ENCODE measurements around the gene FNBP1L. TPM values are rescaled to one million over a fixed set of nuclear protein-coding genes. Genes with fewer than 3 reads are reported as not detected.
A peak's percentile ranks its signal among the peaks of the same experiment; 100 is the strongest.
"Not testable (repeated sequence)": the region's sequence is repeated elsewhere in the genome, so short reads cannot be mapped to it uniquely, and the experiment has no call there.

The FNBP1L gene
- total RNA-seq, 1 experiment from 2014 or later = 33.4 TPM

DNA sequence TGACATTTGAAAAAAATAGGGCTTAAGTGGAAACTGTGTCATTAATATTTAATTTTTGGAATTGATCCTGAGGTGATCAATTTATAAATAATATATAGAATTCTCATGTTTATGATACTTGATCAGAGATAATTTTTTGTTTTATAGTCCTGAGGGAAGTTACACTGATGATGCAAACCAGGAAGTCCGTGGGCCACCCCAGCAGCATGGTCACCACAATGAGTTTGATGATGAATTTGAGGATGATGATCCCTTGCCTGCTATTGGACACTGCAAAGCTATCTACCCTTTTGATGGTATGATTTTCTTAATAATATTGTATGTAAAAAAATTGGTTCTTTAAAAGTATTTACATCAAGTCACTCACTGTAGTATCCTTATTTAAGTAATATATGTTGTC, 101.2 kb downstream of the FNBP1L start:
- H3K4me1 Mint-ChIP-seq (ENCODE audit: low read depth, unreplicated experiment) = peaks cover 22% of the 10 kb centered on the region
- intact Hi-C loops (cut with micrococcal nuclease; ENCODE audit: unreplicated experiment) = no loop called here
- BruUV-seq (replicated peaks) = no TSS peak
- H3K4me3 ChIP-seq (ENCODE audit: low read depth, low read length) = no peak overlapping the region
- no peak overlapping the region for H3K27ac Mint-ChIP-seq (ENCODE audit: unreplicated experiment)
- H3K36me3 ChIP-seq (ENCODE audit: control insufficient read depth, insufficient read depth, low read length) = no peaks in the 10 kb centered on the region
- POLR2A ChIA-PET = no interaction called here
- CTCF ChIA-PET = no interaction called here
- no peaks in the 10 kb centered on the region for H3K27me3 Mint-ChIP-seq (ENCODE audit: insufficient read depth, unreplicated experiment)
- H3K4me1 ChIP-seq = peaks cover 6% of the 10 kb centered on the region; the same call in 1 of the 2 replicates
- no peaks in the 10 kb centered on the region for H3K27me3 ChIP-seq (replicated peaks; ENCODE audit: control insufficient read depth, insufficient read depth, low read length)
- TF ChIP-seq, protein P1, sequence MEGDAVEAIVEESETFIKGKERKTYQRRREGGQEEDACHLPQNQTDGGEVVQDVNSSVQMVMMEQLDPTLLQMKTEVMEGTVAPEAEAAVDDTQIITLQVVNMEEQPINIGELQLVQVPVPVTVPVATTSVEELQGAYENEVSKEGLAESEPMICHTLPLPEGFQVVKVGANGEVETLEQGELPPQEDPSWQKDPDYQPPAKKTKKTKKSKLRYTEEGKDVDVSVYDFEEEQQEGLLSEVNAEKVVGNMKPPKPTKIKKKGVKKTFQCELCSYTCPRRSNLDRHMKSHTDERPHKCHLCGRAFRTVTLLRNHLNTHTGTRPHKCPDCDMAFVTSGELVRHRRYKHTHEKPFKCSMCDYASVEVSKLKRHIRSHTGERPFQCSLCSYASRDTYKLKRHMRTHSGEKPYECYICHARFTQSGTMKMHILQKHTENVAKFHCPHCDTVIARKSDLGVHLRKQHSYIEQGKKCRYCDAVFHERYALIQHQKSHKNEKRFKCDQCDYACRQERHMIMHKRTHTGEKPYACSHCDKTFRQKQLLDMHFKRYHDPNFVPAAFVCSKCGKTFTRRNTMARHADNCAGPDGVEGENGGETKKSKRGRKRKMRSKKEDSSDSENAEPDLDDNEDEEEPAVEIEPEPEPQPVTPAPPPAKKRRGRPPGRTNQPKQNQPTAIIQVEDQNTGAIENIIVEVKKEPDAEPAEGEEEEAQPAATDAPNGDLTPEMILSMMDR (IDR thresholded peaks at IDR 0.05; ENCODE audit: insufficient read depth in 1 of 2, low read depth in 1 of 2, low read length in 1 of 2, severe bottlenecking in 1 of 2, unreplicated experiment in 1 of 2) = no peak
- no peaks in the 10 kb centered on the region for H3K9me3 ChIP-seq
- H3K9me3 Mint-ChIP-seq (ENCODE audit: unreplicated experiment) = no peaks in the 10 kb centered on the region
- H3K36me3 Mint-ChIP-seq (ENCODE audit: insufficient read depth, unreplicated experiment) = peaks cover 43% of the 10 kb centered on the region
- DNase-seq = no peak
- H3K4me3 Mint-ChIP-seq (ENCODE audit: unreplicated experiment) = no peak overlapping the region

- Mint-ChIP-seq H3K36me3 (ENCODE audit: insufficient read depth, unreplicated experiment) (peaks cover 45% of the 10 kb centered on the region), H3K4me1 (ENCODE audit: low read depth, unreplicated experiment) (peaks cover 25% of the 10 kb centered on the region), H3K27me3 (ENCODE audit: insufficient read depth, unreplicated experiment) (no peaks in the 10 kb centered on the region), H3K4me3 (ENCODE audit: unreplicated experiment) (no peak overlapping the region), H3K9me3 (ENCODE audit: unreplicated experiment) (no peaks in the 10 kb centered on the region), H3K27ac (ENCODE audit: unreplicated experiment) (no peak overlapping the region)
- TF ChIP-seq, protein P1 (IDR thresholded peaks at IDR 0.05; ENCODE audit: insufficient read depth in 1 of 2, low read depth in 1 of 2, low read length in 1 of 2, severe bottlenecking in 1 of 2, unreplicated experiment in 1 of 2) = no peak
- H3K36me3 ChIP-seq (ENCODE audit: control insufficient read depth, insufficient read depth, low read length) = no peaks in the 10 kb centered on the region
- no peak for DNase-seq
- H3K4me1 ChIP-seq = peaks cover 13% of the 10 kb centered on the region
- BruUV-seq (replicated peaks) = no TSS peak
- intact Hi-C loops (cut with micrococcal nuclease; ENCODE audit: unreplicated experiment) = loop anchor here (10.0 kb wide), 1 partner anchor 105 kb away; the partner anchor contains the start of gene FNBP1L
- ChIA-PET POLR2A (no interaction called here), CTCF (no interaction called here)
- H3K27me3 ChIP-seq (replicated peaks; ENCODE audit: control insufficient read depth, insufficient read depth, low read length) = no peaks in the 10 kb centered on the region
- no peak overlapping the region for H3K4me3 ChIP-seq (ENCODE audit: low read depth, low read length)
- no peaks in the 10 kb centered on the region for H3K9me3 ChIP-seq
Observed at GRCh38 chr1:93549811-93550210, 101.9 kb downstream of the FNBP1L start.

- H3K4me3 ChIP-seq (ENCODE audit: low read depth, low read length) = no peak overlapping the region
- H3K27ac Mint-ChIP-seq (ENCODE audit: unreplicated experiment) = no peak overlapping the region
- CTCF ChIA-PET = no interaction called here
- peaks cover 17% of the 10 kb centered on the region for H3K4me1 ChIP-seq
- H3K9me3 Mint-ChIP-seq (ENCODE audit: unreplicated experiment) = no peaks in the 10 kb centered on the region
- TF ChIP-seq, protein P1 (IDR thresholded peaks at IDR 0.05; ENCODE audit: insufficient read depth in 1 of 2, low read depth in 1 of 2, low read length in 1 of 2, severe bottlenecking in 1 of 2, unreplicated experiment in 1 of 2) = no peak
- no peaks in the 10 kb centered on the region for H3K9me3 ChIP-seq
- peak in 1 of 2 experiments; percentile 11 for DNase-seq
- peaks cover 47% of the 10 kb centered on the region for H3K36me3 Mint-ChIP-seq (ENCODE audit: insufficient read depth, unreplicated experiment)
- BruUV-seq (replicated peaks) = no TSS peak
- H3K4me3 Mint-ChIP-seq (ENCODE audit: unreplicated experiment) = no peak overlapping the region
- peaks cover 32% of the 10 kb centered on the region for H3K4me1 Mint-ChIP-seq (ENCODE audit: low read depth, unreplicated experiment)
- no peaks in the 10 kb centered on the region for H3K36me3 ChIP-seq (ENCODE audit: control insufficient read depth, insufficient read depth, low read length)
- POLR2A ChIA-PET = interaction anchor here (0.6 to 0.9 kb wide), 2 partner anchors 32 to 570 kb away, joined by 3 to 4 read pairs; no protein-coding TSS in a partner anchor
- no peaks in the 10 kb centered on the region for H3K27me3 Mint-ChIP-seq (ENCODE audit: insufficient read depth, unreplicated experiment)
- intact Hi-C loops (cut with micrococcal nuclease; ENCODE audit: unreplicated experiment) = loop anchor here (10.0 kb wide), 1 partner anchor 108 kb away; the partner anchor contains the start of gene FNBP1L
- no peaks in the 10 kb centered on the region for H3K27me3 ChIP-seq (replicated peaks; ENCODE audit: control insufficient read depth, insufficient read depth, low read length)
Observed at GRCh38 chr1:93552741-93553455, 105.0 kb downstream of the FNBP1L start.

DNA sequence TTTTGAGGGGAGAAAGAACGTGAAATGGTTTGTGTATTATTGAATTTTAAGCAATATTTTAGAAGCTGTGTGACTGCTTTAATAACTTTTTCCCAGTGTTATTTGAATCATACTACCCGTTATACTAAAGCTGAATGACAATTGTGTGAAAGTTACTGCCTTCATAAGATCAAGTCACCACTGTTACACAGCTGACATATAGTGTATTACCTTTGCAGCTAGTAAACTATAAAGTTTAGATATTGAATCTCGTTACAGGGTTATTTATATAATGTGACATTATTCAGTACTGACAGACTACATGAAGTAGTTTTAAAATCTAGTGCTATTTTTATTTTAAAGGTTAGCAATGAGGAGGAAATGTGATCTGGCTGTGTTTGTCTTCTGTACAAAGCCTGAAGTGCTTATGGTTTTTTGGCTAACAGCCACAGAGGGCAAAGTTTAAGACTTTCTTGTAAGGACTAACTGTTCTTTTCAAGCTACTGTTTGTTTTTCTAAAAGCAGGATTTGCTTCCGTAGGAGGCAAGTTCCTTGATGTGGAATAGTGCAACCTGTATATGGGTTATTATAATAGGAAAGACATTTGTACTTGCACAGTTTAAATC, 106.1 kb downstream of the FNBP1L start:
- H3K4me3 Mint-ChIP-seq (ENCODE audit: unreplicated experiment); DNase-seq; H3K36me3 ChIP-seq (ENCODE audit: control insufficient read depth, insufficient read depth, low read length); H3K4me3 ChIP-seq (ENCODE audit: low read depth, low read length); H3K27me3 Mint-ChIP-seq (ENCODE audit: insufficient read depth, unreplicated experiment); H3K27ac Mint-ChIP-seq (ENCODE audit: unreplicated experiment); H3K9me3 Mint-ChIP-seq (ENCODE audit: unreplicated experiment); CTCF ChIA-PET; H3K27me3 ChIP-seq (replicated peaks; ENCODE audit: control insufficient read depth, insufficient read depth, low read length); POLR2A ChIA-PET; H3K9me3 ChIP-seq: not testable (repeated sequence)
- peaks cover 17% of the 10 kb centered on the region for H3K4me1 ChIP-seq
- Mint-ChIP-seq H3K36me3 (ENCODE audit: insufficient read depth, unreplicated experiment) (peaks cover 46% of the 10 kb centered on the region), H3K4me1 (ENCODE audit: low read depth, unreplicated experiment) (peaks cover 32% of the 10 kb centered on the region)
- intact Hi-C loops (cut with micrococcal nuclease; ENCODE audit: unreplicated experiment) = loop anchor here (10.0 kb wide), 1 partner anchor 109 kb away; the partner anchor contains the start of gene FNBP1L
- BruUV-seq (replicated peaks) = TSS peak; percentile 10

Data from Caco-2 (cell line).